HL-60/S4 (cell line): Measurements from ENCODE around the gene N4BP2L2.

Source experiments
- in situ Hi-C: fragments of 300-500 bp; cut with MboI; formaldehyde crosslinking; loops from 2 replicates; pipeline ENCODE4 v1.14.3; 2022; ENCODE audit warnings: low sequenced_read_pairs

The N4BP2L2 gene

GRCh38 chr13:32530841-32531253, 7.7 kb downstream of the N4BP2L2 start:
- in situ Hi-C loops = no loop called here

GRCh38 chr13:32528358-32528757, 10.2 kb downstream of the N4BP2L2 start:
- in situ Hi-C loops = no loop called here

DNA sequence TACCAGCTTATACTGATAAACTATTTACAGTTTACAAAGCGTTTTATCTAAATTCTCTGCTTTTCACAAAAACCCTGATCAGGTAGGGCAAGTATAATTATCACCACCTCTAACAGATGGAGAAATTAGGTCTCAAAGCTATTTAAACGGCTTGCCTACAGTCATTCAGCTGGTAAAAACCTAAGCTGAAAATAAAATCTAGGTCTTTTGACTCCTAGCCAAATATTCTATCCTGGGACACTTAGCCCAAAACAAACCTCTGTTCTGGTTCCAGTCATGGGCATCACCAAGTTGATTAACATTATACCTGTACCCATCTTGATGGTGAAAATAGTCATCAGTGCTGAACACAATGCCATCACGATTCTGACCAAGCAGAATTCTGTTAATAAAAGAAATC, 11.4 kb downstream of the N4BP2L2 start:
- in situ Hi-C loops = no loop called here

- in situ Hi-C loops = no loop called here
Observed at GRCh38 chr13:32525766-32526165, 12.8 kb downstream of the N4BP2L2 start.

- in situ Hi-C loops = no loop called here
Observed at GRCh38 chr13:32515246-32515645, 23.3 kb downstream of the N4BP2L2 start.

GRCh38 chr13:32511482-32511881, 27.1 kb downstream of the N4BP2L2 start:
- in situ Hi-C loops = no loop called here

DNA sequence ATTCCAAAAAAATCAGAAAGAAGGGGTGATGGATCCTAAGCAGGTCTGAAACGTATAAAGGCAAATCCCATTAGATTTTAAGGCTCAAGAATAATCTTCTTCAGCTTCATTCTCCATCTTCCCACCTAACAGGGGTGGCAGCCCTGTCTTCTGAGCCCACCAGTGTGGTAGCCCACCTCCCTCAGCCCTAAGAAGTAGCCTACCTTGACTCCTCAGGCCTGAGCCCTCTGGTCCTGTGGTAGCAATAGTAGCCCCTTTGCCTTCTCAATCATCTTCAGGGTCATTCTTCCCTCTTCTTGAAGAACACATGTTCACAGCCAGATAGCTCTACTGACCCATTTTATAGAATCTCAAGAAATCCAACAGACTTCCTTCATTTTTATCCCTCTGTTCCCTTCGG, 33.7 kb downstream of the N4BP2L2 start:
- in situ Hi-C loops = no loop called here

- in situ Hi-C loops = no loop called here
Observed at GRCh38 chr13:32504263-32504662, 34.3 kb downstream of the N4BP2L2 start.

DNA sequence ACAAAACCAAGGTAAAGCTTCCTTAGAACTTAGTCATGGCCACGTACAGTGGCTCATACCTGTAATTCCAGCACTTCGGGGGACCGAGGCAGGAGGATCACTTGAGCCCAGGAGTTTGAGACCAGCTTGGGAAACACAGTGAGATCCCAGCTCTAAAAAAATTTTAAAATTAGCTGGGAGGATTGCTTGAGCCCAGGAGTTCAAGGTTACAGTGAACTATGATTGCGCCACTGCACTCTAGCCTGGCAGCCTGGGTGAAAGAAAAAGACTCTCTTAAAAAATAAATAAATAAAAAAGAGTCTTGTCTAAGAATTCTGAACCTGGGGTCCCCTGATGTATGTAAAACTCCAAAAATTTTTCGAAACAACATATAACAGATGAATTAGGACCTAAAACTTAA, 34.9 kb downstream of the N4BP2L2 start:
- in situ Hi-C loops = no loop called here

DNA sequence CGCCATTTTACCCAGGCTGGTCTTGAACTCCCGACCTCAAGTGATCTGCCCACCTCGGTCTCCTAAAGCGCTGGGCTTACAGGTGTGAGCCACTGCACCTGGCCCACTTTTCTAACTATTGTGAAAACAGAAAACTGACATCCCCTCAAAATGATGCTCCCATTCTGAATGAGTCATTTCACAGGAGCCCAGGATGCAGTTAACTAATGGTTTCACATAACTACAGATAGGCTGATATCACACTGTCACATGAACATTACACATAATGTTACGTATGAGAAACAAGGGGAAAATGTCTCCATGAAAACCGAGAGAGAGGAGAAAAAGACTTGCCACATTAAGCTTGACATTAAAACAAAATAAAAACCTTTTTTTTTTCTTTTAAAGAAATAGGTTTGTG, 37.5 kb downstream of the N4BP2L2 start:
- in situ Hi-C loops = no loop called here

- in situ Hi-C loops = no loop called here
Observed at GRCh38 chr13:32499538-32500210, 38.9 kb downstream of the N4BP2L2 start.

- in situ Hi-C loops = no loop called here
Observed at GRCh38 chr13:32497589-32497988, 41.0 kb downstream of the N4BP2L2 start.

DNA sequence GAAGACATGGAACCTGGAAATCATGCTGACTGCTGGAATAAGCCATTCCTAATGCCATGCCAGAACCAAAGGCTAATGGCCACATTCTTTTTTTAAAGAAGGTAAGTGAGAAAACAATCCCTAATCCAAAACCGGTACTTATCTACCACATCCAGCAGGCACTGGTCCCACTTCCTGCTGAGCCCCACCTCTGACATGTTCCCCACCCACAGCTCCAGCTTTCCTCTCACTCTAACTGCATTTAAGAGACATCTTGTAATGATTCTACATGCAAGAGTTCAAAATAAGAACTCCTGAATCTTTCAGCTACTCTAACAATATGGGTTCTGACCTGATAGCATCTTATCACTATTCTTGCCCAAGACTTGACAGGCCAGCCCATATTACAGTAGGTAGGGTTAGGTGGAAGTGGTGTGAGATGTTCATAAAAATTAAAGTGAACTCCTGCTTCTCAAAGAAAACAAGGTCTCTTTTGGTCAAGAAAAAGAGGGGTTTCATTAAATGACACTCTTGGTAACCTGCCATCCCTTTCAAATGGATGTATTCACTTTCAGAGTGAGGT, 41.9 kb downstream of the N4BP2L2 start:
- in situ Hi-C loops = no loop called here

DNA sequence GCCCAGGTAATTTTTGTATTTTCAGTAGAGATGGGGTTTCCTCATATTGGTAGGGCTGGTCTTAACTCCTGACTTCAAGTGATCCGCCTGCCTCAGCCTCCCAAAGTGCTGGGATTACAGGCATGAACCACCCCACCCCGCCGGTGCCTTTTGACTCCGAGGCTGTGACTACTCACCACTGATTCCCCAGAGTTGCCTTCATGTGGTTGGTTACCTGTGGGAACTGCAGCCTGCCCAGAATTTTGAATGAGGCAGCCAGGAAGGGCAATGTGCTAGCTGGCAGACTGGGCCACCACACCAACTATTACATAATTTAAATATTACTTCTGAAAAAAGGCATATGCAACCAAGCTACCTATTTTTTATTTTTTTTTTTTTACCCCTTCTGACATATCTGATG, 42.8 kb downstream of the N4BP2L2 start:
- in situ Hi-C loops = no loop called here

GRCh38 chr13:32495429-32495828, 43.2 kb downstream of the N4BP2L2 start:
- in situ Hi-C loops = no loop called here

DNA sequence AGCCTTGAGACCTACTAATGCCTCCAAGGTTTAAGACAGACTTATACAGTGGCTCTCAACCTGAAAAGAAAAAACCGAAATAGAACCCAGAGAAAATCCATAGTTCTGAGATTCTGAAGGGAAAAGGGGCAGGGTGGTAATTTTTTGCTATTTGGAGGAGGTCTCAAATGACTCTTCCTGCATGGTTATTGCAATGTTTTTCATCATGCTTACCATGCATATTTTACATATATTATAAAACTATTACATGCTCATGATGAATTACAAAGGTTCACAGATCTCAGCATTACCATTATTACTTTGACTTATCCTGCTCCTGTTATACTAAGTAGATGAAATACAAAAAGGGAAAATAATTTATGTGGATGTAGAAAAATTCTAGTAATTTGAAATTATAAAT, 47.6 kb downstream of the N4BP2L2 start:
- in situ Hi-C loops = no loop called here

- in situ Hi-C loops = no loop called here
Observed at GRCh38 chr13:32476892-32477291, 61.7 kb downstream of the N4BP2L2 start.

DNA sequence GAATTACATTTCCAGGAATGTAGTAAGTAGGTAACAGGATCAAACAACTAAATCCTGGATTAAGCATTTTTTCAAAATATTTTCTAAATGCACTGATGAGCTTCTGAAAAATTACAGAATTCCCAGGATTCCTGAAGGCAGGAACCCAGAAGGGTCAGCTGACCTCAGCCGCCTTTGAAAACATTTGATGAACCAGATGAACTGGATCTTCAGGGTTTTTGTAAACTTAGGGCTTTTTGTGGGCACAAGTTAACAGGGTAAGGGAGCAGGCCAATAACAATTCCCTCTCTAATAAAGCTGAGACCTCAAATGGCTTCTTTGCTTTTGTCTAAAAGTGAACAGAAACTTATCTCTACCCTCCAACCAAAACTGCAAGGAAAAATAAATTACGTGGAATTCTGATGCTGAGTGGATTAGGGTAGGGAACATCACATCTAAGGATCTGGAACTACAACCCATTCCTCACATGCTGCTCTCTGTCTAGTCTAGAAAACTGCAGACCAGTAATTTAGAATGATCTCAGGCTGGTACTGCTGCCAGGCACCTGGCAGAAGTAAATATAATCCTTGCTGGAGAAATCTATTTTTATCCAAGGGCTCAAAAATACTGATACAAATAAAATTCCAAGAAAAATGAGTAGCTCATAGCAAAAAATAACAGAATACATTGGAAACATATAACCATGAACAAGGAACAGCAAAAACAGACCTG, 62.4 kb downstream of the N4BP2L2 start:
- in situ Hi-C loops = no loop called here

- in situ Hi-C loops = no loop called here
Observed at GRCh38 chr13:32474999-32475792, 63.4 kb downstream of the N4BP2L2 start.

DNA sequence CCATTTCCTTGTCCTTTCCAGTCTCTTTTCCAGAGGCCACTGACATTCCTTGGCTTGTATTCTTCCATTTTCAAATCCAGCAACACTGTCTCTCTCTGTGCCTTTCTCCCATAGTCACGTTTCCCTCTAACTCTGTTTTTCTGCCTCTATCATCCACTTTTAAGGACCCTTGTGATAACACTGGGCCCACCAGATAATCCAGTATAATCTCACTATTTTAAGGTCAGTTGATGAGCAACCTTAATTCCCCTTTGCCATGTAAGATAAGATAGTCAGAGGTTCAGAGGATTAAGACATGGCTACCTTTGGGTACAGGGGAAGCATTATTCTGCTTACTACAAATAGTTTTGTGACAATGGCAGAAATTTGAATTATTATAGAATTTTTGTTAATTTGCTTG, 64.9 kb downstream of the N4BP2L2 start:
- in situ Hi-C loops = no loop called here

GRCh38 chr13:32472194-32472621, 66.4 kb downstream of the N4BP2L2 start:
- in situ Hi-C loops = no loop called here
